Measurements from ENCODE around the gene SLC35D1.
A peak's percentile ranks its signal among the peaks of the same experiment; 100 is the strongest.

SLC35D1 gene

DNA sequence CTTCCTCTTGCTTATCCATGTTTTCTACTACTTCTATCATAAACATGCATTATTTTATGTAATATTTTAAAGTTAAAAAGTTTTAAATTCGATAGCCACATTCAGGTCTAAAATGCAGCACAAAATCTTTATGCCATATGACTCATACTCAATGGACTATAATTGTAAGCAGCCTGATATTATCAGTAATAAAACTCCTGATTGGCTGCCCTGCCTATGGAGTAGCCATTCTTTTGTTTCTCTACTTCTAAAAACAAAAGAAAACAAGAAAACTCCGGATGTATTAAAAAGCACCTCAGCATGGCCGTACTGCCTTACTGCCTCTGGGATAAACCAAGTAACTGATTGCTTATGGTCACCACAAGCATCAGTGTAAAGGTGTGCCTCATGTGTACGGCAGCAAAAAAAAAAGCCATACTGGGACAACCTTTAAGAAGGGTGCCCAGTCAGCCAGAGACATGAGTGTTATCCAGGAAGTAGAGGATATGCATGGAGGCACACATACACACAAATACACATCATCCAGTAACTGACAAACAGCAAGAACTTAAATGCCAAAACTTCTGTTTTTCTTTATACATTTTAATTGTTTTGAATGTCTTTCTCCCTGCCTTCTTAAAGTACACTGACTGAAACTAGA is 9.2 kb downstream of the SLC35D1 start:
- no peak for DNase-seq (ENCODE audit: low read depth)

DNA sequence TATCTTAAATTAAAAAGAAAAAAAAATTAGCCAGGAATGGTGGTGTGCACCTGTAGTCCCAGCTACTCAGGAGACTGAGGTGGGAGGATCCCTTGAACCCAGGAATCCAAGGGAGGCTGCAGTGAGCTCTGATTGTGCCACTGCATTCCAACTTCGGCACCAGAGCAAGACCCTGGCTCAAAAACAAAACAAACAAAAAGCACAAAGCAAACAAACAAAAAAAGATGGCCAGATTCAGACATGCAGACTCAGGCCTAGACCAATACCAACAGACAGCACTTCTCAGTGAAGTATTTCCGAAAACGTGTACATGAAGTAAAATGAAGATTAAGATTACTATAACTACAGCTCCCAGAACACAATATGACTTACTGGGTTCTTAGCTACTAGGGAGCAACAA is 10.6 kb downstream of the SLC35D1 start:
- DNase-seq (ENCODE audit: low read depth): no peak

DNA sequence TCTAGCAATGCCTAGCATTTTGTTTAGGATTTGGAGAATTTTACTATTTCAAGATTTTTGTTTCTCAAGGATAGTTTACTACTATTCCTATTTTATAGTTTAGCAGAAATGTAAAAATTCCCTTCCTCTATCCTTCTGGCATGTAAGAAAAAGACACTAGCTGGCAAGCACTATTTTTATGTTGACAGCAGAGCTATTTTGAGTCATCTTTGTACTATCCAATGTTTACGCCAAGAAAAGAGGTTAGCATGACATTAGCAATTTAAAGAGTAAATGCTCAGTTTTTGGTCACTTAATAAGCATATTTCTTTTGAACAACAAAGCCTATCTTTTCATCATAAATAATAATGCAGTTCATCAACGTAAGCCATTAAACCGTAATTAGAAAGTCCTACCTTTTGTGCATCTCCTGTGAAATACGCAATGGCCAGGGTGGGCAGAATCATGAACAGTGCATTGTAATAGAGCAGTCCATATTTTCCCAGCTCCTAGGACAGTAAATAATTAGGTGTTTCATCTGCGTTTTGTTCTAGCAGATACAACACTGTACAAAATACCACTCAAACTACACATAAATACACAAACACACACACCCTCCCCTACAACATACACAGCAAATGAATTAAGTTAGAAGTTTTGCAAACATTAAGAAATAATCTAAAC is 12.0 kb downstream of the SLC35D1 start:
- peak; percentile 70 for DNase-seq (ENCODE audit: low read depth)

DNA sequence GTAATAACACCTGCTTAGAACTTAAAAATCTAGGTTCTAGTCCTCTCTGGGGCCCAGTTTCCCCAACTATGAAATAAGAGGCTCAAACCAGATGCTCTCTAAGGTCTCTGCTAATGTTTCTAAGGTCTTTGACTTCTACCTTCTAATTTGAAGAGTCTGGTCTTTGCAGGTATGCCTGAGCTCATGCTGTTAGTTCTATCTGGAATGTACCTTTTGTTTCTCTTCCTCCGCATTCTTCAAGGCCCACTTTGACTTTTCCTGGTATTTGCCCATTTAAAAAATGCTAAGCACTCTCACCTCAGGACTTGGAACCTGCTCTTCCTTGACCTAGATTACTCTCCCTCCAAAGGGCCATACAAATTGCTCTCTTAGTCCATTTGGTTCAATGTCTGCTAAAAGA is 13.5 kb downstream of the SLC35D1 start:
- no peak for DNase-seq (ENCODE audit: low read depth)

DNA sequence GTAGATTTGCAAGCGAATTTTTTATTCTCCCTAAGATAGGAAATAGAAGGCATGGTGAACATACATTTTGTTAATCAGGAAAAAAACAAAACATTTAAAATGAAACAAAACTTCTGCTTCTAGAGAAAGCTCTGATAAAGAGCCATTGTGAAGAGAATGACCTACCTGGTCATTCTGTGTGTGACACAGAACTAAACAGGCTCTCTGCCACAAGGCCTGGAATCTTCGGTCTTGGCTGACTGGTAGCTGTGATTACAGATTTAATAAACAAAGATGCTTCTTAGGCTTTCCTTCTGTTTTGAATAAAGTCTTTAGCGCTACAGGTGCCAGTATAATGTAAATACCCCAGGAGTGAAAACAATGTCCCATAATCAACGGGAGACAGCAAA is 22.1 kb downstream of the SLC35D1 start:
- DNase-seq (ENCODE audit: low read depth): no peak

DNA sequence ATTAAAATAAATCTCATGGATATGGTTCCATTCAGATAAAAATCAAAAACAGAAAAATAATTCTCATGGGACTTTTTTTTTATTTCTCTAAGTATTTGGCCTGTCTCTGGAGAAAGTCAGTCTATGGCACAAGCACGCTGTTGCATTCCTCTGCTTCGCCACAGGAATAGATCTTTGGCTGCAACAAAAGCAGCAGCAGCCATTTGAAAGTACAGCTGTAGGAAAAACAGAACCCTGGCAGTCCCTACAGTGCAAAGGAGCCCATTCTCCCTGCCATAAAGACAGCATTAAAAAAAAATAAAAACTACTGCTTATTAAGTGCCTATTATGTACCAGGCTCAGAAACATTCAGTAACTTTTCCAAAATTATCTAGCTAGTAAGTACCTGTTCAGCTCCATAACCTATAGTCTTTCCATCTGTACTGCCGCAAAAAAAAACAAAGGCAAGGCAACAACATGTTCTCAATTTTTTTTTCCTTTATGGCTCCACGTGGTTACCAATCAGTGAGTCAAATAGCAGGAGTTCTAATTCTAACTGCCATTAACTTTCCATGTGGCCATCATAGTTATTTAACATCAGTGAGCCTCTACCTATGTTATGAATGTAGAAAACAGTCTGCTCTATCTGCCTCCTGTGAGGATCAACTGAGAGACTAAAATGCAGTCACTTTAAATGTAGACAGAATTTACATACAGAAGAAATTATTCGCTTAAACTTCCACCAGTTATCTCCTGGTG is 22.7 kb downstream of the SLC35D1 start:
- peak; percentile 62 for DNase-seq (ENCODE audit: low read depth)

DNA sequence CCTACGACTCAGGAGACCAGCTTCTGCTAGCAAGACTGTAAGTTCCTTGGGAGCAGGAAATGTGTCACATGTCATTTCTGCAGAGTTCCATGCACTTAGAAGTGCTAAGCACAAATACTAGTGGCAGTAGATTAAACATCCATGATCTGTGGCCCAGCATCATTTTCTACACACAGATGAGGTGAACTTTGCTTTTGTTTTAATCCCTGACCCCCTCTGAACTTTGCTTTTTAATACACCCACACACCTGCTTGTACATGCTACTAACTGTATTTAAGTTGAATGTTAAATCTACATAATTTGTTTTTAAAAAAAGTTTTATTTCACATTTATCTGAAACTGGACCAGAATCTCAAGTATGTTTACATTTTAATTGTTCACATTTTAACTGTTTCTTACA is 24.5 kb downstream of the SLC35D1 start:
- DNase-seq (ENCODE audit: low read depth): no peak

DNA sequence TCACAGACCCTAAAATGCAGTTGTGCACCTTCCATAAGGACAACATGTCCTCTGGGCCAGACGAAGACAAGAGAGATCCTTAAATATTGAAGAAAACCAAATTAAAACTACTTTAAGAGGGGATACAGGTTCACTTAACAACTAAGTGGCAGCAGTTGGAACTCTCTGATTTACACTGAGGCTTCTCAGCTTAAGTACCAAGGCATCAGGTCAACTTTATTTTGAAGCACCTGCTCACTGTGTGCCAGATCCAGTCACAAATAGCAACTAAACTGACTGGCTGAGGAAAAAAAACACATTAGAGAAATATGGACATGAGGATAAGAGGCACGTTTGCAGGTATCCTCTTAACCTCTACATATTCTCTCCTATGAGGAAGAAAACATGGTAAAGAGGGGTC is 33.2 kb downstream of the SLC35D1 start:
- DNase-seq (ENCODE audit: low read depth): no peak

DNA sequence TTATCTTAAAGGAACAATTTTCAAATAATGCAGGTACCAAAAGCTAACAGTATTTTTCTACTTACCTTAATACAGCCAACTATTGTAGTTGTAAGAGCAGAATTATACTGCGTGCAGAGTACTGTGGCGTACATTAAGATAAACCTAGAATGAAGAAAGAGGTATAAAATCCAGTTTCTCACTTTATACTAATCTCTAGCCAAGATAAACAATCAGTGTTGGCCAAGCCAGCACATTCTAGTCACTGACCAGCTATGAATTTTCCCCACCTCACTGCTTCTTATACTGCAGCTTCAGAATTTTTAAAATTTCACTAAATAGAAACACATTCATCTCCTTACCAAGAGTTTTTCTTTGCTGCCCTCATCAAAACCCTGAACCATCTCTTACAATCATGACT is 33.6 kb downstream of the SLC35D1 start:
- no peak for DNase-seq (ENCODE audit: low read depth)

DNA sequence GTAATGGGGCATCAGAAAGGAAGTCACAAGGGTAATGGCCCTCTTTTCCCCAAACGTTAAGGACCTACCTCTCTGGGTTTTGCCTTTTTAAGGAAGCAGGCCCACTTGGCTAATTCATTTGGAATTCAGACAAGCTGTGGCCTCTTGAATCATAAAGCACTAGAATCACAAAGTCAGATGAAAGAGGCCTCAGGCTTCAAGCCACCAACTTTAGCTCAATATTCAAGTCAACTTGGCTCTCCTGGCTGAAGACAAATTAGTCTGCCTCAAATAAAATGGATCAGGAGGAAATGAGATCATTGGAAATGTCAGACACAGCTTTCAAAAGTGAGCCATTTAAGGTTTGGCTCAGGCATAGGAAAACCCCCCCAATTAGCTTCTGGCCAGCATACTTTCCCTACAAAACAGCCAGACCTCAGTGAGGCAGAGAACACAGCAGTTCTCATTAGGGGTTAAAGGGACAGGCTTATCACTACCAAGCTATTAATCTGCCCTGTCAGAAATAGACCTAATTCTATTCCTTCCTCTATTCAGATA is 34.3 kb downstream of the SLC35D1 start:
- DNase-seq (ENCODE audit: low read depth): no peak

DNA sequence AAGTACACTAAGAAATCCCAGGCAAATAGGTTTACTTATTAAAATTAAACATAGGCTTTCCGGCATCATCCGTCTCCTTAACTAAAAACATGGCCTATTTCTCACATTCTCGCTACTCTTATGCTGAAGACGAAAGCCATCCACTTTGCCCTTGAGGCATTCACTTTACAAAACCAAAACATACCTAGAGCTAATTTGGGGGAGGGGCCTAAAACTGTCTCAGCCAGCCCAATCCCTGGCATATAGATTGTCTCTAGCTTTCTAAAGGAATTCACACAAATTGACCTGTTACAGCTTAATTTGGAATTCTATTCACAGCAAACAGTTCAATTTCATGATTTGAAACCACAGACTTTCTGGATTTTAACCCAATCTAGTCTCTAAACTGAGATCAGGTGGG is 34.8 kb downstream of the SLC35D1 start:
- no peak for DNase-seq (ENCODE audit: low read depth)

DNA sequence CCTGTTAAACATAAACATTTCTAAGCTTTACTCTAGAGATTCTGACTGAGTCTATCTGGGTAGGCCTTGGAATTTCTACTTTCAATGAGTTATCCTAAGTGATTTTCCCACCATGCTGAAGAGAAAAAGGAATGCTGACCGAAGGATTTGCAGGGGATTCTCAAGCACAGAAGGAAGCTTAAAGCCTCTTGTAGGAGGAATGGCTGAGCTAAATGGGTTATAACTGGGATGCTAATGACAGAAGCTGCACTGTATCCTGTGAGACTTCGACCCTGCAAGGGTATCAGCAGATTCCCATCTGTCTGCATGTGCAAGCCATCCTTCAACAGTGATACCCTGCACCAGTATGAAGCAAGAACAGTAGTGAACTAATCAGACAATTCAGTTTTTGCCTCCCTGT is 35.4 kb downstream of the SLC35D1 start:
- DNase-seq (ENCODE audit: low read depth): no peak

DNA sequence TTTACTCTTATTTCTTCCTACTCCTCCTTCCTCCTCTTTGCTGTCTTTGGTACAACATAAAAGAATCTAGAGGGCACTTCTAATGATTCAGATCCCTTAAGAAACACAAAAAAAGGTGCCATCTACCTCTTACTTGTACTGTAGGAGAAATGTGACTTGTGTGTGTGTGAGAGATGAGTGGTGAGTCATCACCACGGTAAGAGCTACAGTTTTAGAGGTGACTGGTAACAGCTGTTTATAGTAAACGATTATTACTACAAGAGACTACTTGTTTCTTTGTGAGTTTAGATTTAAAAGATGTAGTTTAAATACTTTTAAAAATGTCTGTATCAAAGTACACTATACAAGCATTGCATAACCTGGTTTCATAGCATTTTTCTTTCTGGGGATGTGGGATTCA is 40.4 kb downstream of the SLC35D1 start:
- no peak for DNase-seq (ENCODE audit: low read depth)

DNA sequence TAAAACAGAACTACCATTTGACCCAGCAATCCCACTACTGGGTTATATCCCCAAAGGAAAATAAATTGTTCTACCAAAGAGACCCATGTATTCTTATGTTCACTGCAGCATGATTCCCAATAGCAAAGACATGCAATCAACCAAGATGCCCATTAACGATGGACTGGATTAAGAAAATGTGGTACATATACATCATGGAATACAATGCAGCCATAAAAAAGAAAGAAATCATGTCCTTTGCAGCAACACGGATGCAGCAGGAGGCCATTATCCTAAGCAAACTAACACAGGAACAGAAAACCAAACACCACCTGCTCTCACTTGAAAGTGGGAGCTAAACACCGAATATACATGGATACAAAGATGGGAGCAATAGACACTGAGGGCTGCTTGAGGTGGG is 44.2 kb downstream of the SLC35D1 start:
- DNase-seq (ENCODE audit: low read depth): no peak

DNA sequence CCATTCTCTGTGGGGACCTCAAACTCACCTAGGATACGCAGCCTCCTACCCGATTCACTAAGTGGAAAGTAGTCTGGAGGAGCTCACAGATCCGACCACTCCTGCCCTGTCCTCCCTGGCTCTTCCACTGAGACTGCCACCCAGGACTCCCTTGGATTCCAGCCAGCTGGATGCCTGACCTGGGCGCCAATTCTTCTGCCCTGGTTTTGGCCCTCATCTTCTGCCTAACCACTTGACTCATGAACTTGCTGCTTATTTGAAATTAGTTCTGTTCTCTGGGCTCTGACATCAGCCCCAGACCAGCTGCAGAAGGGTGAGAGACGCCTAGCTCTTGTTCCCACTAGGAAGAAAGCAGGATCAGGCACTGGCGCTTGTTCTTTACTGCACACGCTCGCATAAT is 48.9 kb downstream of the SLC35D1 start:
- DNase-seq (ENCODE audit: low read depth): no peak

DNA sequence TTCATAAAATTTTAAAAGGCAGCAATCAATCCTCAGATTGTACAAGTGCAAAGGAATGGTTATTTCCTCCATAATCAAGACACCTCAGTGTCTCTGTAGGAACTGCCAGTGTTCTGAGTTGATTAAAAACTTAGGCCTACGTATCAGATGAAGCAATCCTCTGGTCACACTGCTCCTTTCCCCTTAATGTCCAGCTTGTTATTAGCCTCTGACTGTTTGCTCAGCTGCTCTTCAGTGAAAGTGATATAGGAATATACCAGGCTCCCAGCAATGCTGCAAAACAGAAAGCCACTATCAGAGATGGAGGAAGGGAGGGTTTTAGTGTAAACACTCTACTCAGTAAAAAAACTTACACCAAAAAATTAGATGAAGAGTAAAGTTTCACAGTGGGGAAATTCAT is 49.8 kb downstream of the SLC35D1 start:
- DNase-seq (ENCODE audit: low read depth): no peak

DNA sequence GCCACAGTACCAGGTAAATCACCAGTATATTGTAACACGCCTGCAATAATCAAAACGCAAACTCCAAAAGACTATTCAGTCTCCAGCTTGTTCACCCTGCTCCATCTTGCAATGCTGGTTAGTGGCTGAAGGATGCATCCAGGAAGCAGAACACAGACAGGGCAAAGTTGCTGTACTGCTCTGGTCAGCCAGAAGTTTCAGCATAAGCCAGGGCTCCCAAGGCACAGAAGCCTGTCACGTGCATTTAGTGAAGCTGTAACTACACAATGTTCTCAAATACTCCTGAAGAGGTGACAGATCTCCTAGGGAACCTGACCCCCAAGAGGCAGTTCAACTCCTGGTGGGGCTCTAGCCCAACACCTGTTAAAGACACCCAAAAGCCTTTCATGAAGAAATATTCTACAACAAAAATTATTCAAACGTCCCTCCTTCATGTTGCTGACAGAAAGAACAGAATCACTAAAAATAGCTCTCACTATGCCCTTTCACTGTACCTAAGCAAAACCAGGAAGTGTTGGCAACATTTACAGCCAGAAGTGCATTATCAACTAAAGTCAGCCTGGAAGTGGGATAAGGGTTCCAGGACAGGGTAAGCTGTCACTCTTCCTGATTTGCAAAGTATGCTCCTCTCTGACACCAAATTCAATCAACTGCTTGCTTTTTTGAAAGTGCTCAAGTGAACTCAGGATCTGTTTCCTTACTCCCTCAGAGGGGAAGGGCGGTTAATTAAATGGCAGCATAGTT is 52.1 kb downstream of the SLC35D1 start:
- DNase-seq (ENCODE audit: low read depth): no peak

DNA sequence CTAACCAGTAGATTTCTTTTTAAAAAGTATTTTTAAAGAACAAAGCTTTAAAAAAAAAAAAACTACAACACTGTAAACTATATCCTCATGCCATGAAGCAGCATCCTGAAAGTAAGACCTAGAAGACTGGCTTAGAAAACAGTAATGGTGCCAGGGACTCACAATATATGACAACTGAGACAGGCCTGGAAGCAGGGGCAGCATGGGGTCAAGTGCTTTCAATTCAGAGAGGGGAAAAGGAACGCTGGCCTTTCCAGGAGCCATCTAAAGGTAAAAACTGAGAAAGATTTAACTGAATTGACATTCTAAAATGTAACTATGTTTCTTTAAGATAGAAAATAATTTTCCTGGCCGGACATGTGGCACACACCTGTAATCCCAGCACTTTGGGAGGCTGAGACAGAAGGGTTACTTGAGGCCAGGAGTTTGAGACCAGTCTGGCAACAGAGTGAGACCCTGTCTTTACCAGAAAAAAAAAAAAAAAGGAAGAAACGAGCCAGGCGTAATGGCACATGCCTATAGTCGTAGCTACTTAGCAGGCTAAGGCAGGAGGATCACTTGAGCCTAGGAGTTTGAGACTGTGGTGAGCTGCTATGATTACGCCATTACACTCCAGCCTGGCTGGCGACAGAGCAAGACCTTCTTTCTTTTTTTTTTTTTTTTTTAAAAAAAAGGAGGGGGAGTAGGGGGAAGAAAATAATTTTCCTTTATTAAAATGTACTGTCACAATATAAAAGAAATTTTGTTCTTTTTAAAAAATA is 54.1 kb downstream of the SLC35D1 start:
- no peak for DNase-seq (ENCODE audit: low read depth)

DNA sequence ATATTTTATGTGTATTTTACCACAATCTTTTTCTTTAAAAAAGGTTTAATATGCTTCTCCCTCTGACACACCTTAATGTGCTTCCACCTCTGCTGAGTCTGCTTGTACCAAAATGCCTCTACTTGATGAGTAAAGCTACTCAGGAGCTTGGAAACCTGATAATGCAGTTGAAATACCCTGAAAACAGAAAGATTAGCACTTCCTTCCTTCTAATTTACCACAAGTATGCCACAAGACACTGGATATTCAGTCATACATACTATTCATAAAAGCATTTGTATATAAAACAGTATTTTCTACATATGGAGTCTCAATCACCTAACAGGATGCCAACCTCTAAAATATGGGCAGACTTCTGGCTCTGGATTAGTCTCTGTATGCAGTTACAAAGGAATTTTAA is 55.0 kb downstream of the SLC35D1 start:
- no peak for DNase-seq (ENCODE audit: low read depth)

DNA sequence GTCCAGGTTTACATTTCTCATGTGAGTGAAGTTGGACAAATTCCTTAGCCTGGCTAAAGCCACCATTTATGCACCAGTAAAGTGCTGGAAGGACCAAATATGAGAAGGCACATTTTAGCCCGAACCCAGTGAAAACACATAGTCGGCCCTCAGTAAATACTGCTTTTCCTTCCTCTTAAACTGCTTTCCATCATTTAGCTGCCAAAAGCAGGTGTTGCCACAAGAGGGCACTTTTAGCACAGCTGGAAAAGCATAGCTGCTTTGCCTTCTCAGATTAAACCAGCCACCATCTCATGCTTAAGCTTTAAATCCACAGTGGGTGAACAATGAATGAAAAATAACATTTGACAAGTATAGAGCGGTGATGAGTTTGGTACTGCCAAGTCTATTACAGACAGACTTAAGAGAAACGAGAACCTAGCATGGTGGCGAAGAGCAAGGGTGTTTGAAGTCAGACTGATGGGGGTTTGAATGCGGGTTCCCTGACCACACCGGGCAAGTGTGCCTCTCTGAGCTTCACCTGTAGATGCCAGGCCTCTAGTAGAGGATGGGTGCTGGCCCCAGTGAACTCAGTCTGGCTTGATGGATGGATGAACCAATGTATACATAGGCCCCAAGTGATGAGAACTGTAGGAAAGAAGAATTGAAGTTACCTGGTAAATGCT is 57.8 kb downstream of the SLC35D1 start:
- DNase-seq (ENCODE audit: low read depth): peak; percentile 68

DNA sequence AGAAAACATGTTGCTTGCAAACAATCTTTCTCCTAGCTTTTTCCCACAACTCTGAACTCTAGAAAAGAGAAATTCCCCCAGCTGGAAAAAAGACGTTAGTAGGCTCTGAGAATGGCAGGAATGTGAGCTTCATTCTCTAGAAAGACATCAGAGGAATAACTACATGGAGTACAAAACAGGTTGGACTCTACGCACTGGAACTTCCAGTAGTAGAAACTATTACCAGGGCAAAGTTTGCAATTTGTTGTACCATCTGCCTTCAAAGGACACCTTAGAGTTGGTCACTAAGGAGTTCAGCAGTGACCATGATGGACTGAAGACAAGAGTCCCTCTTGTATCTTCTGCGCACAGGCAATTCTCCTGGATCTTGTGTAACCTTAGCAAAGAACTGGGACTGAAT is 60.9 kb downstream of the SLC35D1 start:
- no peak for DNase-seq (ENCODE audit: low read depth)
